ENCODE data around the gene DGKG. TPM values are rescaled to one million over a fixed set of nuclear protein-coding genes. Genes with fewer than 3 reads are reported as not detected.

DGKG gene
- total RNA-seq, 5 donors from 2014 or later (not counting 1 experiment from before 2014, with no cell fraction given): 0.03 to 0.10 TPM; not detected in 3

DNA sequence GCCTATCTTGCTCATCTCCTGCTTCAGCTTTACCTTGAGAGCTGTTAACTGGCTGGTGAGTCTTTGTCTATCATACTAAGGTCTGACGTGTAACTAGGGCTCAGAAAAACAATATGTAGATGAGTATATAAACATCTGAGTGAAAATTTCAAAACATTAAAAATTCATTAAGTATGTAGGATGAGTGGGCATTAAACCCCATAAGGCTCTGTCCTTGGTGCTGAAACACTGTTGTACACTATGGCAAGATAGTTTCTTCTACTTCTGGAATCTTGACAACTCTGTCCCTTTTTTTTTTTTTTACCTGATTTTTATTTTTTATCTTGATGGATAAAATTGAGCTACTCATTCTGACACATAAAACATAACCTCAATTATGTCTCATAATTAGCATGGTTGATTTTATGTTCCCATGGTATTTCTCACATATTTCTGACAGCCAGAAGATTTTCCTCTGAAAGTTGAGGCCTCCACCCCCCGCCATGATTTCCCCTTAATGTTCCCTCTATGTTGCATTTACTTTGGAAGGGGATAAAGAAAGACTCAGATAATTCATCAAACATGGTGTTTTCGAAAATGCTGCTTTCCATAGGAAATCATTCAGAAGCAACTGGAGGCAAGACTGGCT, 54.3 kb downstream of the DGKG start:
- Histone ChIP-seq H3K4me3 (ENCODE audit: control insufficient read depth in 1 of 2, extremely low read depth in 1 of 2, low read length in 1 of 2) (no peak overlapping the region), H3K4me1 (ENCODE audit: control insufficient read depth in 1 of 2, extremely low read depth in 1 of 2, insufficient read depth in 2 of 2, low read length in 2 of 2) (no peaks in the 10 kb centered on the region), H3K36me3 (ENCODE audit: control insufficient read depth in 2 of 2, extremely low read depth in 1 of 2, insufficient read depth in 1 of 2, low read length in 1 of 2) (no peaks in the 10 kb centered on the region), H3K27me3 (replicated peaks in 1 of 2; ENCODE audit: control insufficient read depth in 2 of 2, extremely low read depth in 1 of 2, insufficient read depth in 2 of 2, low read length in 1 of 2) (peaks cover 0 to 7% of the 10 kb centered on the region in 2 experiments), H3K9me3 (no peaks in the 10 kb centered on the region), H3K27ac (ENCODE audit: low read length) (no peak overlapping the region)
- no CpG with 5 or more reads among the region's 3 CpGs for WGBS (ENCODE audit: insufficient coverage)
- POLR2A ChIA-PET: no interaction called here
- no peaks in the 10 kb centered on the region for H3K4me1 Mint-ChIP-seq
- CTCF ChIA-PET: interaction anchor here in 1 of 2 donors (0.6 kb wide), 1 partner anchor 70 kb away, joined by 4 read pairs; no protein-coding TSS in a partner anchor
- DNase-seq: peak in 2 of 35 experiments; percentile 1 to 29
- no peak overlapping the region for H3K4me3 Mint-ChIP-seq
- no peaks in the 10 kb centered on the region for H3K36me3 Mint-ChIP-seq
- no peak for ATAC-seq (replicated peaks in 1 of 4)
- H3K27me3 Mint-ChIP-seq: peaks cover 6 to 11% of the 10 kb centered on the region in 2 donors
- H3K27ac Mint-ChIP-seq: no peak overlapping the region
- H3K9me3 Mint-ChIP-seq: no peaks in the 10 kb centered on the region

- Mint-ChIP-seq H3K36me3 (no peaks in the 10 kb centered on the region), H3K4me3 (no peak overlapping the region), H3K27ac (no peak overlapping the region), H3K9me3 (no peaks in the 10 kb centered on the region), H3K27me3 (peaks cover 4 to 11% of the 10 kb centered on the region in 2 donors), H3K4me1 (no peaks in the 10 kb centered on the region)
- ChIA-PET POLR2A (no interaction called here), CTCF (no interaction called here)
- Histone ChIP-seq H3K9me3 (no peaks in the 10 kb centered on the region), H3K27me3 (replicated peaks in 1 of 2; ENCODE audit: control insufficient read depth in 2 of 2, extremely low read depth in 1 of 2, insufficient read depth in 2 of 2, low read length in 1 of 2) (peaks cover 0 to 7% of the 10 kb centered on the region in 2 experiments), H3K36me3 (ENCODE audit: control insufficient read depth in 2 of 2, extremely low read depth in 1 of 2, insufficient read depth in 1 of 2, low read length in 1 of 2) (no peaks in the 10 kb centered on the region), H3K4me3 (ENCODE audit: control insufficient read depth in 1 of 2, extremely low read depth in 1 of 2, low read length in 1 of 2) (no peak overlapping the region), H3K27ac (ENCODE audit: low read length) (no peak overlapping the region), H3K4me1 (ENCODE audit: control insufficient read depth in 1 of 2, extremely low read depth in 1 of 2, insufficient read depth in 2 of 2, low read length in 2 of 2) (no peaks in the 10 kb centered on the region)
- WGBS (ENCODE audit: insufficient coverage): 85% methylated on average over 2 of the region's 2 CpGs
- DNase-seq (no peak), ATAC-seq (replicated peaks in 1 of 4) (no peak)
Observed at GRCh38 chr3:186305286-186305685, 56.7 kb downstream of the DGKG start.

- Histone ChIP-seq H3K36me3 (ENCODE audit: control insufficient read depth in 2 of 2, extremely low read depth in 1 of 2, insufficient read depth in 1 of 2, low read length in 1 of 2) (no peaks in the 10 kb centered on the region), H3K4me3 (ENCODE audit: control insufficient read depth in 1 of 2, extremely low read depth in 1 of 2, low read length in 1 of 2) (no peak overlapping the region), H3K9me3 (no peaks in the 10 kb centered on the region), H3K27ac (ENCODE audit: low read length) (no peak overlapping the region), H3K4me1 (ENCODE audit: control insufficient read depth in 1 of 2, extremely low read depth in 1 of 2, insufficient read depth in 2 of 2, low read length in 2 of 2) (no peaks in the 10 kb centered on the region), H3K27me3 (replicated peaks in 1 of 2; ENCODE audit: control insufficient read depth in 2 of 2, extremely low read depth in 1 of 2, insufficient read depth in 2 of 2, low read length in 1 of 2) (peaks cover 0 to 7% of the 10 kb centered on the region in 2 experiments)
- no peak overlapping the region for H3K4me3 Mint-ChIP-seq
- no peak overlapping the region for H3K27ac Mint-ChIP-seq
- H3K9me3 Mint-ChIP-seq: no peaks in the 10 kb centered on the region
- ChIA-PET POLR2A (no interaction called here), CTCF (interaction anchor here in 1 of 2 donors (0.8 kb wide), 1 partner anchor 236 kb away, joined by 4 read pairs; no protein-coding TSS in a partner anchor)
- H3K36me3 Mint-ChIP-seq: no peaks in the 10 kb centered on the region
- H3K4me1 Mint-ChIP-seq: no peaks in the 10 kb centered on the region
- DNase-seq (no peak), ATAC-seq (replicated peaks in 1 of 4) (no peak)
- WGBS (ENCODE audit: insufficient coverage): 66% methylated on average over 9 of the region's 11 CpGs
- H3K27me3 Mint-ChIP-seq: peaks cover 4 to 8% of the 10 kb centered on the region in 2 donors
Observed at GRCh38 chr3:186303965-186304364, 58.1 kb downstream of the DGKG start.

DNA sequence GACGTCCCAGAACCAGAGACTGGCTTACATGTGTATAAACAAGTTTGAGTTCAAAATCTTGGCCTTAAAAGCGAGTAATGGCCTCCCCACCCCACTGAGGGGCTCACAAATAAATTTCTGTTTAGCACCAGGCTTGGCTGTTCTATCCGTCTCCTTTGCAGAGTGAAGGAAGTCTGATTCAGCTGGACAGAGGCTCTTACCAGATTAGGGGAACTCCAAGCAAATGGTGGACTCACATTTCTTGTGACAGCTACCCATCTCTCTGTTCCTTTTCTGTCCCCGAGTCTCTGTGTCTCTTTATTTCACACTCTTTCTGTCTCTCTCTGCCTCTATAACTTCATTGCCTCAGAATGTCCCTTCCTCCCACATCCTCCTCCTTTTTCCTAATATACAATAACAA, 62.7 kb downstream of the DGKG start:
- ChIA-PET CTCF (no interaction called here), POLR2A (interaction anchor here in 1 of 2 donors (0.7 kb wide), 1 partner anchor 92 kb away, joined by 10 read pairs; no protein-coding TSS in a partner anchor)
- Histone ChIP-seq H3K36me3 (ENCODE audit: control insufficient read depth in 2 of 2, extremely low read depth in 1 of 2, insufficient read depth in 1 of 2, low read length in 1 of 2) (no peaks in the 10 kb centered on the region), H3K27ac (ENCODE audit: low read length) (no peak overlapping the region), H3K9me3 (no peaks in the 10 kb centered on the region), H3K4me3 (ENCODE audit: control insufficient read depth in 1 of 2, extremely low read depth in 1 of 2, low read length in 1 of 2) (no peak overlapping the region), H3K27me3 (replicated peaks in 1 of 2; ENCODE audit: control insufficient read depth in 2 of 2, extremely low read depth in 1 of 2, insufficient read depth in 2 of 2, low read length in 1 of 2) (peaks cover 0 to 13% of the 10 kb centered on the region in 2 experiments), H3K4me1 (ENCODE audit: control insufficient read depth in 1 of 2, extremely low read depth in 1 of 2, insufficient read depth in 2 of 2, low read length in 2 of 2) (no peaks in the 10 kb centered on the region)
- no peak overlapping the region for H3K27ac Mint-ChIP-seq
- no peaks in the 10 kb centered on the region for H3K4me1 Mint-ChIP-seq
- DNase-seq (no peak), ATAC-seq (replicated peaks in 1 of 4) (no peak)
- H3K9me3 Mint-ChIP-seq: no peaks in the 10 kb centered on the region
- 88% methylated on average over 2 of the region's 4 CpGs for WGBS (ENCODE audit: insufficient coverage)
- no peak overlapping the region for H3K4me3 Mint-ChIP-seq
- no peaks in the 10 kb centered on the region for H3K36me3 Mint-ChIP-seq
- peaks cover 3 to 4% of the 10 kb centered on the region in 2 donors for H3K27me3 Mint-ChIP-seq

DNA sequence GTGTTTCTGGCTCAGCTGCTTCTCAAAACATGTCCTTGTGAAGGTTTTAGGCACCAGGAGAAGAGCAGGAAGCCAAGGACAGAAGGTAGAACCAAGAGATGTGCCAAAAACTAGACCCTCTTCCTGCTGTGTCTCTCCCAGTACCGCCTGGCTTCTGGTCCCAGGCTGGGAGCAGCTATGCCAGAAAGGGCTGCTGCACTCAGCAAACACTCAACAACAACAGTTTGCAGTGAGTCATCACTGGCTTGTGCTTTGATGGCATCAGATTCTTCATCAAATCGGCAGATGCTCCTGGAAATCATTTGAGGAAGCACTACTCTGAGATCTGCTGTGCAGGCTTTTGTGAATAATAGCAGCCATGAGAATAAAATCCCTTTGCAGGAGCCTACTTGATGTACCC, 63.2 kb downstream of the DGKG start:
- no peaks in the 10 kb centered on the region for H3K9me3 Mint-ChIP-seq
- Histone ChIP-seq H3K4me1 (ENCODE audit: control insufficient read depth in 1 of 2, extremely low read depth in 1 of 2, insufficient read depth in 2 of 2, low read length in 2 of 2) (no peaks in the 10 kb centered on the region), H3K4me3 (ENCODE audit: control insufficient read depth in 1 of 2, extremely low read depth in 1 of 2, low read length in 1 of 2) (no peak overlapping the region), H3K27me3 (replicated peaks in 1 of 2; ENCODE audit: control insufficient read depth in 2 of 2, extremely low read depth in 1 of 2, insufficient read depth in 2 of 2, low read length in 1 of 2) (peaks cover 0 to 10% of the 10 kb centered on the region in 2 experiments), H3K9me3 (no peaks in the 10 kb centered on the region), H3K36me3 (ENCODE audit: control insufficient read depth in 2 of 2, extremely low read depth in 1 of 2, insufficient read depth in 1 of 2, low read length in 1 of 2) (no peaks in the 10 kb centered on the region), H3K27ac (ENCODE audit: low read length) (no peak overlapping the region)
- peaks cover 3 to 4% of the 10 kb centered on the region in 2 donors for H3K27me3 Mint-ChIP-seq
- 61% methylated on average over 2 of the region's 2 CpGs for WGBS (ENCODE audit: insufficient coverage)
- no peak for ATAC-seq (replicated peaks in 1 of 4)
- CTCF ChIA-PET: no interaction called here
- H3K27ac Mint-ChIP-seq: no peak overlapping the region
- POLR2A ChIA-PET: no interaction called here
- no peak for DNase-seq
- no peak overlapping the region for H3K4me3 Mint-ChIP-seq
- H3K4me1 Mint-ChIP-seq: no peaks in the 10 kb centered on the region
- no peaks in the 10 kb centered on the region for H3K36me3 Mint-ChIP-seq

DNA sequence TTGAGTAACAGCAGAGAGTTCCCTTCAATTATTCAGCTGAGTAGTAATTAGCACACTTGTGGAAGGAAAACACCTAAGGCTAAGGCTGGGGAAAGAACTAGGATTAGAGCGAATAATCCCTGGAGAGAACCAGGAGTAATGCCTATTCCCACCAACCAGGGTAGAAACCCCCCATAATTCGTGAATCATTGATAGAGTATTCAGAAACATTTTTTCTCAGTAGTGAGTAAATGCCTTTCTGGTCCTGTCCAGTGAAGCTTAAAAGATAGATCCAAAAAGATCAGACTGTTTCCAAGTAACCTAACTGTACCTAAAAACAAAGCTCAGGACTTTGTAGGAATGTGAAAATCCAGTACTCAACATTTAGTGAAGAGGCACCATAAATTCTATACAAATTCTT, 71.2 kb downstream of the DGKG start:
- ChIA-PET POLR2A (no interaction called here), CTCF (no interaction called here)
- Mint-ChIP-seq H3K36me3 (no peaks in the 10 kb centered on the region), H3K27me3 (peaks cover 2 to 4% of the 10 kb centered on the region in 2 donors), H3K27ac (no peak overlapping the region), H3K9me3 (no peaks in the 10 kb centered on the region), H3K4me3 (no peak overlapping the region), H3K4me1 (no peaks in the 10 kb centered on the region)
- Histone ChIP-seq H3K4me3 (ENCODE audit: control insufficient read depth in 1 of 2, extremely low read depth in 1 of 2, low read length in 1 of 2) (no peak overlapping the region), H3K27me3 (replicated peaks in 1 of 2; ENCODE audit: control insufficient read depth in 2 of 2, extremely low read depth in 1 of 2, insufficient read depth in 2 of 2, low read length in 1 of 2) (peaks cover 0 to 7% of the 10 kb centered on the region in 2 experiments), H3K4me1 (ENCODE audit: control insufficient read depth in 1 of 2, extremely low read depth in 1 of 2, insufficient read depth in 2 of 2, low read length in 2 of 2) (no peaks in the 10 kb centered on the region), H3K36me3 (ENCODE audit: control insufficient read depth in 2 of 2, extremely low read depth in 1 of 2, insufficient read depth in 1 of 2, low read length in 1 of 2) (no peaks in the 10 kb centered on the region), H3K9me3 (no peaks in the 10 kb centered on the region), H3K27ac (ENCODE audit: low read length) (no peak overlapping the region)
- ATAC-seq (replicated peaks in 1 of 4) (no peak), DNase-seq (no peak)
- WGBS (ENCODE audit: insufficient coverage): no CpG with 5 or more reads among the region's 2 CpGs

Measured in T-cell (primary cell).